Right renal pelvis (tissue), 4 donors: ENCODE data around the gene OVOL1. TPM values are rescaled to one million over a fixed set of nuclear protein-coding genes. Genes with fewer than 3 reads are reported as not detected.

Source experiments
- DNase-seq, 4 donors: peaks; one replicate each; pipeline ENCODE4 v3.0.0-alpha.2; 2013; ENCODE audit warnings: low read depth in 4 of 4, low spot score in 3 of 4, missing footprints in 1 of 4
- polyA plus RNA-seq, 4 donors: library from polyadenylated mRNA; unstranded; fragments of 120-200 nt; gene quantifications; one replicate each; pipeline ENCODE4 v1.2.1, GENCODE V29; 2013; ENCODE audit not compliant: insufficient read length in 4 of 4

The OVOL1 gene
- polyA plus RNA-seq, 4 donors, result 11.1 to 13.7 (median 12.2) TPM

GRCh38 chr11:65777241-65777640 lies 9.6 kb upstream of the OVOL1 start:
- DNase-seq, result no peak

GRCh38 chr11:65777821-65778361 lies 9.0 kb upstream of the OVOL1 start:
- DNase-seq, result no peak

DNA sequence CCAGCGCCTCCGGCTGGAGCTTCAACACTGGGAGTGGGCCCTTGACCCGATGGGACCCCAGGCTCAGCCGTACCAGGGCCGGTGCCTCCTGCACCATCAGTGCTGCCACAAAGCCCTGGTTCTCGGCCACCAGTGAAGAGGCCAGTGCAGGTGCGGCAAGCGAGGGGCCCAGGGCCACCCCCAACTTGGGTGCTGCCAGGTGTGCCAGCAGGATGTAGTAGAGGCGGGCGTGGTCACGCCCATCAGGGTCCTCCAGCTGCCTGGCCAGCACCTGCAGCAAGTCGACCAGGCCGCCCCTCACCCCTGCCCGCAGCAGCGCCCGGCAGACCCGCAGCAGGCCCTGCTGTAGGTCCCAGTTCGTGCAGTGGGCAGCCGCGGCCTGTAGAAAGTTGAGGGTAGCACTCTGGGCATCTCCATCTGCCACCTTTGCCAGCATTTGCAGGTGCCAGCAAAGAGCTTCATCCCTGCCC lies 8.4 kb upstream of the OVOL1 start:
- no peak for DNase-seq

DNA sequence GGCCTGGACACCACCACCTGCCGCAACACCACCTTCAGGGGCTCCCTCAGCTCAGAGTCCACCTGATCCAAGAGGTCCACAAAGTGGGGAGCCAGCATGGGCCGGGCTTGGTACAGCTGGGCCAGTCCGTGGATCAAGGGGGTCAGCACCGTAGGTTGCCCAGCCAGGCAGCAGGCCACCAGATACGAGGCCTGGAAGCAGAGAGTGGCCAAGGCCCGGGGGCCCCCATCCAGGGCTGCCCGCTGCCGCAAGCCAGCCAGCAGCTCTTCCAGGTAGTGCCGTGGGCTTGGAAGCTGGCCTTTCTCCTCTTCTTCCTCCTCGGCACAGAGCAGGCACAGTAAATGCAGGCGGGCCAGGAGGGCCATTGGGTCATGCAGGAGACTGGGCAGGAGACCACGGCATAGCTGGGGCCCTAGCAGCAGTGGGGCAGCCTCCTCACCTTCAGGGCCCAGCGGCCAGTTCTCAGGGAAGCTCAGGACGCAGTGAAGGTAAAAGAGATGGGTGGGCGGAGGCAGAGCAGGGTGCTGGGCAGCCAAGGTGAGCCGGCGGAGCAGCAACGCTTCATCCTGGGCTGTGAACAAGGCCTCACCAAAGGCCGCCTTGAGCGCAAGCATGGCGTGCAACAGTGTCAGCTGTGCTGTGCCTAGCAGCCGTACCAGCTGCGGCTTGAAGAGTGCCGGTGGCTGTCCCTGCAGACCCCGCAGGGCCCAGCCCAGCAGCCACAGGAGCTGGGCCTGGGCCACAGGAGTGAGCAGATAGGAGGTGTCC lies 7.8 kb upstream of the OVOL1 start:
- DNase-seq, result no peak

DNA sequence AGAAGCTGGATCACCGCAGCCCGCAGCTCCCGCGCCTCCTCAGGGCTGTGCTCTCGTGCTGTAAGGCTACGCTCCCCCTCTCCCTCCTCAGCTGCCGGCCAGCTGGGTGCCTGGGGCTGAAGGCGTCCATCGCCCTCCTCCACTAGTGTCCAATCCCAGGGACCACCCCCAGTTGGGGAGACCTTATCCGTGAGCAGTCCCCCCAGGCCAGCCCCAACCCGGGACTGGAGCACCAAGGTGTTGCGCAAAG lies 7.3 kb upstream of the OVOL1 start:
- no peak for DNase-seq

DNA sequence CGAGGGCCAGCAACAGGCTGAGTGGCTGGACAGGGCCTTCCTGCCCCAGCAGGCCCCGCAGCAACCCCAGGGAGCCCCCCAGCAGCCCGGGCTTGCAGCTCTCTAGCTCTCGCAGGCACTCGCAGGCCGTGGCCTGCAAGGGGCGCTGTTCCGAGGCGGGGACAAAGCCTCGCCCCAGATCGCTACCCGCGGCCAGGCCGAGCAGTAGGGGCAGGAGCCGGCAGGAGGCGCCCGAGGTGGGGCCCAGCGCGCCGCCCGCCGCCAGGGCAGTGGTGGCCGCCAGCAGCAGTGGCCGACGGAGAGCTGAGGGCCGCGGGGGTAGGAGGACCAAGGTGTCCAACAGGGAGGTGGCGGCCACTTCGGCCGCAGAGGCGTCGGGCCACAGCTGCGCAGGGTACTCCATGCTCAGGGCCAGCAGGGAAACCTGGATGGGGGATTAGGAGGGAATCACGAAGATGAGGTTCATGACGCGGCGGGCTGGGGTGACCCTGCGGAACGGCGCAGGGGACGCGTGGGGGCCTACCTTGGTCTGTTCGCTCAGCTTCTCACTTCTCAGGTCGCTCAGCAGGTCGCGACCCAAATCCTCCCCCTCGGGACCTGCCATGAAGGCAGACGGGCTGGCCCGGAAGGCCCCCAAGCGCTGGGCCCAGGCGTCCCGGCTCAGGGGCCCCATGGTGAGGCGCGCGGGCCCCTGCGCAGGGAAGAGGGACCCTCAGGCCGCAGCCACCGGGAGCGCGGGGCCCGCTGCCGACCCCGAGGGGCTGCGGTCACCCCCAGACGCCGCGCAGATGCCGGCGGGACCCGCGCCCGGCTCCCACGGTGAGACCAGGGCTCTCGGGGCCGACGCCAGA lies 6.7 kb upstream of the OVOL1 start:
- no peak for DNase-seq

GRCh38 chr11:65780770-65781151 lies 6.1 kb upstream of the OVOL1 start, which contains the start of gene AP5B1:
TSS of gene AP5B1 (minus strand) at chr11:65780976. CDS start at chr11:65780591, 385 bp downstream.
- DNase-seq, result no peak

DNA sequence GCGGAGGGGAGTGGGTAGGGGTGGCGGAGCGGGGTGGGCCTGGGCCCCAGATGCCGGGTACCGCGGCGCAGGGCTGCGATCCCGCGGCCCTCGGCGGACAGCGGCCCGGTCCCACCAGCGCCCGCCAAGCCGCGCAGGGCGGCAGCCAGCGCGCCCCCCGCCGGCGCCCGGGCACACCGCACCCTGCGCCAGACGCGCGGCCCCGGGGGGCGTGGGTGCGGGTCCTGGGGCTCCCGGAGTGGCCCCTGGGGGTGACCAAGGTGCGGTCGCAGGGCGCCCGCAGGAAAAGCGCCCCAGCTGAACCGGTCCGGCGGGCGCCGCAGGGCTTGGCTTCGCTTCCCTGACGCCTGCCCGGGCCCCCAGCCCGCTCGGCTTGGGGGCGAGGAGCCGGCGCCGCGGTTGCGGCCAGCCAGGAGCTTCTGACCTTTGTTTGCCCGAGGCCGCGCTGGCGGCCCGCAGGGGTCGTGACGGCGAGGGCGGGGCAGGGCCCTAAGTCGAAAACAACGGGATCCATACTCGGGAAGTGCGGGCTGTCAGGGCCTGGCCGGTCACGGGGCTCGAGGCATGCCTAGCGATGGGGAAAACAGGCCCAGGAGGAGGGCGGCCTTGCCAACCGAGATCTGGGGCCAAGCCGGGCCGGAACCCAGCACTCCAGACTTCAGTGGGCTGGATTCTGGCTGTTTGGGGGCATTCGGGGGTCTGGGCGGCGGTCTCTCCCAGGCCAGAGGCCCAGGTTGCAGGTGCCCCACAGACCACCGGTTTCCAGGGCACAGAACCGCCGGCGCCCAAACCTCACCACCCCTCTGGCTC lies 5.5 kb upstream of the OVOL1 start:
- DNase-seq, result no peak

- no peak for DNase-seq
These were observed 4.7 kb upstream of the OVOL1 start for GRCh38 chr11:65781962-65782815.

DNA sequence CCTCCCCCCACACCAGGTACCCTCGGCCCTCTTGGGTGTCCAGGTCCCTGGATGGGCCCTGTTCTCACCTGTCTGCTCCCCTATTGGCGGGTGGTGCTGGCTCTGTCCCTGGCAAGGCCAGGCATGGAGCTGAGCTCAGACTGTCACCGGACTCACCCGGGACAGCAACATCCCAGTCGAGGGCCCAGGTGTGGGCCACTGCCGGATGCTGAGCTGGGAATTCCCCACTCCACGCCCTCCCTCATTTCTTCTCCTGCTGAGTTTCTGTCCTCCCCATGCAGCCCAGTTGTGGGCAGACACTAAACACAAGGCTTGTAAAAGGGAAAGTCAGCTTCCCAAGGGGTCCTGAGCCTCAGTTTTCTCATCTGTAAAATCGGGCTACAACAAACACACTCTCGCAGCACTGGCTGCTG lies 4.0 kb upstream of the OVOL1 start:
- DNase-seq, result no peak

GRCh38 chr11:65785319-65786007 lies 1.4 kb upstream of the OVOL1 start:
- DNase-seq, result no peak

DNA sequence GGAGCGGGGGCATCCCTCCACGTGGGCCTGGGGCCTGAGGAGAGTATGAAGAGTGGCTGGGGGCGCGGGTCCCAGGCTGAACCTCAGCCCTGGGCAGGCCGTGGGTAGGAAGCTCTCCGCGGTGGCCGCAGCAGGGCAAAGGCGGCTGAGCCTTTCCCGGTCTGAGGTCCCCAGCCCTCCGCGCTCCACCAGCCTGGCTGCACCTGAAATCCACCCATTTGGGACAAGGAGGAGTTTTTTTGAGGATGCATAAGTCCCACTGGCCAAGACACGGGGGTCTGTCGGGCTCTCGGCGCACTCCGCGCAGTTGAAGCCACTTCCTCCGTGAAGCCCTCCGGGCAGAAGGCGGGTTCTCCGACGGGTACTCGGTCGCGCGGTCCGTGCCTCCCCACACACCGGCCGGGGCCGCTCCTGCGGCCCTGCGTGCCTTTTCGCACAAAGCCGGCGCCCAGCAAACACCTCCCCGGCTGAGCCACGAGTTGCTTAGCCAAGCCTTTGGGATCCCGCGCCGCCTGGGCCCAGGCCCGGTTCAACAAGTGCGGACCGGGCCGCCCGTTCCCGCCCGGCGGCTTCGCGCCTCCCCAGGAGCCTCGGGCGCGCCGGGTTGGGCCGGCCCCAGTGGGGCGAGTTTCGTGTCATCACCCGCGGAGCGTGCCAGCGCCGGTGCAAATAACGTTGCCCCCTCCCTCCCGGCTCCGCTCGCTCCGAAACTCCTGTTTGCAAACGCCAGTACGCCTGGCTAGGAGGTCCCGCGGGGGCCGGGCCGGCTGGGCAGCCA lies 666 bp upstream of the OVOL1 start:
- DNase-seq, result no peak

DNA sequence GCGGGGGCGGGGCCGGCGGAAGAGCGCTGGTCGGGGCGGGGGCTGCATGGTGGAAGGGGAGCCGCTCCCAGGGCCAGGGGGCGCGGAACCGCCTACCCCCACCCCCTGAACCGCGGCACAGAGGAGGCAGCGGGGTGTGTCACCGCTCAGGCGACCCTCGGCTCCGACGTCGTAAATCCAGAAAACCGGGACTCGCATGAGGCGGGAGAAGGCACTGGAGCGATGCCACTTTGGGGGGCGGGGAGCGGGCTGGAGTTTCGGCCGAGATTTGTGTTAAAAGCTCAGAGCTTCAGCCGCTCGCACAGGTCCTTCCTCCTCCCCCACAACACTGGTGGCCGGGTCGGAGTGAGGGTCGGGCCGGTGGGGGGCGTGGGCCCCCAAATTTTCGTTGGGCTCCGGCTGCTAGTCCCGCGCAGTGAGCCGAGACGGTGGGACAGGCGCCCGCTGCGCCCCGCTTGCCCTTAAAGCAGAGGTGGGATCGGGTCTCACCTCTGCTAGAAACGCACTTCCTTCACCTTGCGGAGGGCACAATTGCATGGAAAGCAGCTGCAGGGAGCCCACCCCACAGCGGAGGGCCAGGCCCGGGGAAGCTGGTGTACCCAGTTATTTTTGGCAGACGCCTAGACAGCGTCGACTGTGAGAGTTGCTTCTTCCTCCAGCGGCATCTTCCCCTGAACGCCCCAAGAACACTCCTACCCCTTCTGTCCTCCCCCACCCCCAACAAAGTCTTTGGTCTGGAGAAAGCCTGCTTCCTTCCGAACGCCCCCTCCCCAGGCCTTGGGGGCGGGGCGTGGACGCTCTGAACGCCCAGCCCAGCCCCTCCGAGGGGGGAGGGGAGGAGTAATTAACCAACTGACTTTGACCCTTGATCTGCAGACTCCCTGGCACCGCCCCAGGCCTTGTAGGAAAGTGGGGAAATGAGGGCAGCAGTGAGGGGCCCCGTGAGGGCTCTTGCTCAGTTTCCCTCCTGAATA lies 1.1 kb downstream of the OVOL1 start:
- DNase-seq, result no peak

- DNase-seq, result no peak
These were observed 2.0 kb downstream of the OVOL1 start for GRCh38 chr11:65788821-65789220.

GRCh38 chr11:65789230-65790103 lies 2.6 kb downstream of the OVOL1 start:
- DNase-seq, result no peak

DNA sequence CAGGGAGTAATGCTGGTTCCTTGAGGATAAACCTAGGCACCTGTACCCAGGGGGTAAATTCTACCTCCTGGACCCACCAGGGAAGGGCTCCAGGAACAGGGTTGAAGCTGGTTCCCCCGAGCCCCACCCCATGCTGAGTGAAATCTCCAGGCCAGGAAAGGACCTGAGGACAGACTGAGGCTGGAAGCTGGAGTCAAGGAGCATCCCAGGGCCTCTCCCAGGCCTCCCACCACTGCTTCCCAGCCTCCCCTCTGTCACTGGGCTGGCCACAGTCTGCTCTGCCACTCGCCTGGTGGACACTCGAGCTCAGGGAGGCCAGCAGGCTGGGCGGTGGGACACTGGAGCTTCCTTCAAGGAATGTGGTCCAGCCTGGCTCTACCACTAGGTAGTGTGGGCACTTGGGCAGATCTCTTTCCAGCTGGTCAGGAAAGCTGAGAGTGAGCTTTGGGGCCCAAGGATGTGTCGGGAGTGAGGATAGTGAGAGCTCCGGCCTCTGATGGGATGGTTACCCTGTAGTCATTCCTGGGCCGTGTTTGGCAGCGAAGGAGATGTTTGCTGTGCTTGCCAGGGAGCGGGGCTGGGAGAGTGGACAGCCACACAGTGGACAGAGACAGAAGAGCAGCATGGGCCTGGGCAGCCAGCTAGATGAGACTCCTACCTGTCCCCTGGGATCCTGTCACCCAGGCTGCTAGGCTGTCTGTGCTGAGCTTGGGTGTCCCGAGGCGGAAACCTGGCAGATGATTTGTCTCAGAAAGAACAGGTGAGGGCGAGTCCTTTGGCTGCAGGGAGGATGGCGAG lies 3.4 kb downstream of the OVOL1 start:
- no peak for DNase-seq
